IgD-negative memory B cell (primary cell): Measurements from ENCODE around the gene SLC4A8. TPM values are rescaled to one million over a fixed set of nuclear protein-coding genes. Genes with fewer than 3 reads are reported as not detected.

Experiments used
- H3K27ac Mint-ChIP-seq, 3 donors: one replicate each; pipeline ENCODE4 v1.8.0; 2020 to 2022; ENCODE audit warnings: mild to moderate bottlenecking in 3 of 3, mixed read lengths in 3 of 3, moderate library complexity in 1 of 3
- H3K27me3 Mint-ChIP-seq: one replicate; pipeline ENCODE4 v1.8.0; 2021; ENCODE audit warnings: mixed read lengths
- H3K36me3 Mint-ChIP-seq: one replicate; pipeline ENCODE4 v1.8.0; 2020; ENCODE audit warnings: mild to moderate bottlenecking, mixed read lengths
- H3K4me1 Mint-ChIP-seq, 3 donors: one replicate each; pipeline ENCODE4 v1.8.0; 2020 to 2022; ENCODE audit warnings: mixed read lengths in 3 of 3, mild to moderate bottlenecking in 1 of 3
- H3K4me3 Mint-ChIP-seq, 4 donors: one replicate each; pipeline ENCODE4 v1.8.0; 2020 to 2022; ENCODE audit warnings: mild to moderate bottlenecking in 4 of 4, mixed read lengths in 4 of 4, moderate library complexity in 3 of 4
- H3K9me3 Mint-ChIP-seq, 3 donors: one replicate each; pipeline ENCODE4 v1.8.0; 2020 to 2021; ENCODE audit warnings: mixed read lengths in 3 of 3, mild to moderate bottlenecking in 1 of 3
- polyA plus RNA-seq: library from polyadenylated mRNA; unstranded; fragments of 300-500 nt; fragmentation: Illumina TruSeq; gene quantifications from one replicate; pipeline ENCODE4 v1.2.3, GENCODE V29; 2021

SLC4A8 gene
- polyA plus RNA-seq, 1 donor from 2014 or later, result 0.53 TPM

GRCh38 chr12:51531284-51531977 is 106.8 kb downstream of the SLC4A8 start:
- Mint-ChIP-seq H3K4me1 (peaks cover 0 to 2% (median 0%) of the 10 kb centered on the region in 3 donors), H3K36me3 (peaks cover 1% of the 10 kb centered on the region), H3K27me3 (peaks cover 9% of the 10 kb centered on the region), H3K4me3 (peak overlapping the region in 1 of 4 donors; percentile 47), H3K9me3 (no peaks in the 10 kb centered on the region), H3K27ac (no peak overlapping the region)

- H3K27me3 Mint-ChIP-seq, result peaks cover 9% of the 10 kb centered on the region
- H3K27ac Mint-ChIP-seq, result no peak overlapping the region
- H3K9me3 Mint-ChIP-seq, result no peaks in the 10 kb centered on the region
- no peak overlapping the region for H3K4me3 Mint-ChIP-seq
- peaks cover 1% of the 10 kb centered on the region for H3K36me3 Mint-ChIP-seq
- peaks cover 0 to 2% (median 0%) of the 10 kb centered on the region in 3 donors for H3K4me1 Mint-ChIP-seq
These were observed 107.4 kb downstream of the SLC4A8 start for GRCh38 chr12:51531978-51532497.

- H3K9me3 Mint-ChIP-seq, result no peaks in the 10 kb centered on the region
- no peak overlapping the region for H3K27ac Mint-ChIP-seq
- H3K27me3 Mint-ChIP-seq, result peaks cover 9% of the 10 kb centered on the region
- no peak overlapping the region for H3K4me3 Mint-ChIP-seq
- peaks cover 0 to 2% (median 0%) of the 10 kb centered on the region in 3 donors for H3K4me1 Mint-ChIP-seq
- H3K36me3 Mint-ChIP-seq, result no peaks in the 10 kb centered on the region
These were observed 109.2 kb downstream of the SLC4A8 start for GRCh38 chr12:51533799-51534198.

- peaks cover 0 to 2% (median 0%) of the 10 kb centered on the region in 3 donors for H3K4me1 Mint-ChIP-seq
- H3K27ac Mint-ChIP-seq, result no peak overlapping the region
- no peaks in the 10 kb centered on the region for H3K36me3 Mint-ChIP-seq
These were observed 109.8 kb downstream of the SLC4A8 start for GRCh38 chr12:51534216-51535074.

GRCh38 chr12:51536159-51536558 is 111.5 kb downstream of the SLC4A8 start:
- Mint-ChIP-seq H3K4me3 (no peak overlapping the region), H3K27ac (no peak overlapping the region), H3K9me3 (no peaks in the 10 kb centered on the region), H3K36me3 (no peaks in the 10 kb centered on the region), H3K4me1 (peaks cover 0 to 2% (median 0%) of the 10 kb centered on the region in 3 donors), H3K27me3 (peaks cover 5% of the 10 kb centered on the region)

More at GRCh38 chr12:51534216-51535074, 109.8 kb downstream of the SLC4A8 start:
- Mint-ChIP-seq H3K27me3 (peaks cover 9% of the 10 kb centered on the region), H3K4me3 (no peak overlapping the region), H3K9me3 (no peaks in the 10 kb centered on the region)

GRCh38 chr12:51538149-51538548 is 113.5 kb downstream of the SLC4A8 start:
- Mint-ChIP-seq H3K4me3 (no peak overlapping the region), H3K36me3 (no peaks in the 10 kb centered on the region), H3K9me3 (no peaks in the 10 kb centered on the region), H3K4me1 (no peaks in the 10 kb centered on the region), H3K27me3 (peaks cover 2% of the 10 kb centered on the region), H3K27ac (peak overlapping the region in 1 of 3 donors; percentile 53)

- no peaks in the 10 kb centered on the region for H3K9me3 Mint-ChIP-seq
- H3K27ac Mint-ChIP-seq, result no peak overlapping the region
- peaks cover 2% of the 10 kb centered on the region for H3K27me3 Mint-ChIP-seq
- H3K4me3 Mint-ChIP-seq, result no peak overlapping the region
- no peaks in the 10 kb centered on the region for H3K4me1 Mint-ChIP-seq
- no peaks in the 10 kb centered on the region for H3K36me3 Mint-ChIP-seq
These were observed 114.0 kb downstream of the SLC4A8 start for GRCh38 chr12:51538599-51538998.

- H3K4me1 Mint-ChIP-seq, result no peaks in the 10 kb centered on the region
- peaks cover 8% of the 10 kb centered on the region for H3K27me3 Mint-ChIP-seq
- H3K9me3 Mint-ChIP-seq, result peaks cover 2 to 5% (median 3%) of the 10 kb centered on the region in 3 donors
- peak overlapping the region in 1 of 3 donors; percentile 13 for H3K27ac Mint-ChIP-seq
- H3K4me3 Mint-ChIP-seq, result no peak overlapping the region
- no peaks in the 10 kb centered on the region for H3K36me3 Mint-ChIP-seq
These were observed 116.4 kb downstream of the SLC4A8 start for GRCh38 chr12:51540996-51541395.

GRCh38 chr12:51546097-51546496 is 121.5 kb downstream of the SLC4A8 start:
- Mint-ChIP-seq H3K36me3 (no peaks in the 10 kb centered on the region), H3K27ac (no peak overlapping the region), H3K4me1 (peaks cover 8 to 14% (median 13%) of the 10 kb centered on the region in 3 donors), H3K4me3 (no peak overlapping the region), H3K27me3 (peaks cover 13% of the 10 kb centered on the region), H3K9me3 (peaks cover 2 to 7% (median 5%) of the 10 kb centered on the region in 3 donors)

- Mint-ChIP-seq H3K27ac (no peak overlapping the region), H3K4me1 (peaks cover 8 to 14% (median 13%) of the 10 kb centered on the region in 3 donors), H3K4me3 (peak overlapping the region in 1 of 4 donors; percentile 61), H3K9me3 (peaks cover 2 to 9% (median 7%) of the 10 kb centered on the region in 3 donors), H3K36me3 (no peaks in the 10 kb centered on the region), H3K27me3 (peaks cover 11% of the 10 kb centered on the region)
These were observed 123.0 kb downstream of the SLC4A8 start for GRCh38 chr12:51547606-51548005.

- H3K9me3 Mint-ChIP-seq, result peaks cover 2 to 9% (median 7%) of the 10 kb centered on the region in 3 donors
- H3K36me3 Mint-ChIP-seq, result no peaks in the 10 kb centered on the region
- H3K27me3 Mint-ChIP-seq, result peaks cover 12% of the 10 kb centered on the region
- no peak overlapping the region for H3K27ac Mint-ChIP-seq
- peaks cover 8 to 14% (median 13%) of the 10 kb centered on the region in 3 donors for H3K4me1 Mint-ChIP-seq
- no peak overlapping the region for H3K4me3 Mint-ChIP-seq
These were observed 123.6 kb downstream of the SLC4A8 start for GRCh38 chr12:51548241-51548640.

GRCh38 chr12:51549637-51550036 is 125.0 kb downstream of the SLC4A8 start:
- Mint-ChIP-seq H3K4me1 (peaks cover 8 to 14% (median 13%) of the 10 kb centered on the region in 3 donors), H3K4me3 (no peak overlapping the region), H3K27ac (no peak overlapping the region), H3K27me3 (peaks cover 12% of the 10 kb centered on the region), H3K9me3 (peaks cover 2 to 7% (median 4%) of the 10 kb centered on the region in 3 donors), H3K36me3 (no peaks in the 10 kb centered on the region)
